SK-N-SH treated with all-trans-retinoic acid at 6 μM for 48 hours (cell line): ENCODE results near the gene AIRE.

Source experiments
- ARNTL ChIP-seq: fragments of 450-650 bp; formaldehyde crosslinking; IDR thresholded peaks from 2 replicates; pipeline ENCODE4 v1.5.0; 2020; ENCODE audit warnings: low read depth, mild to moderate bottlenecking, moderate library complexity, borderline replicate concordance
- ISL1 ChIP-seq: fragments of 250-450 bp; sonication (Bioruptor Pico); IDR thresholded peaks from 2 replicates; pipeline ENCODE4 v2.1.2; 2022; ENCODE audit warnings: mild to moderate bottlenecking, moderate library complexity
- ZFP3 ChIP-seq: fragments of 250-450 bp; sonication (Bioruptor Pico); IDR thresholded peaks from 2 replicates; pipeline ENCODE4 v1.5.0; 2020; ENCODE audit warnings: mild to moderate bottlenecking, moderate library complexity
- TF ChIP-seq, protein P1 (sequence below): fragments of 250-450 bp; sonication (Bioruptor Pico); IDR thresholded peaks from 2 replicates; pipeline ENCODE4 v1.5.1; 2021; ENCODE audit warnings: mild to moderate bottlenecking, moderate library complexity
- TF ChIP-seq, protein P2 (sequence below): fragments of 250-450 bp; sonication (Bioruptor Pico); IDR thresholded peaks from 2 replicates; pipeline ENCODE4 v1.8.0; 2020; ENCODE audit warnings: mild to moderate bottlenecking, moderate library complexity, borderline replicate concordance

DNA sequence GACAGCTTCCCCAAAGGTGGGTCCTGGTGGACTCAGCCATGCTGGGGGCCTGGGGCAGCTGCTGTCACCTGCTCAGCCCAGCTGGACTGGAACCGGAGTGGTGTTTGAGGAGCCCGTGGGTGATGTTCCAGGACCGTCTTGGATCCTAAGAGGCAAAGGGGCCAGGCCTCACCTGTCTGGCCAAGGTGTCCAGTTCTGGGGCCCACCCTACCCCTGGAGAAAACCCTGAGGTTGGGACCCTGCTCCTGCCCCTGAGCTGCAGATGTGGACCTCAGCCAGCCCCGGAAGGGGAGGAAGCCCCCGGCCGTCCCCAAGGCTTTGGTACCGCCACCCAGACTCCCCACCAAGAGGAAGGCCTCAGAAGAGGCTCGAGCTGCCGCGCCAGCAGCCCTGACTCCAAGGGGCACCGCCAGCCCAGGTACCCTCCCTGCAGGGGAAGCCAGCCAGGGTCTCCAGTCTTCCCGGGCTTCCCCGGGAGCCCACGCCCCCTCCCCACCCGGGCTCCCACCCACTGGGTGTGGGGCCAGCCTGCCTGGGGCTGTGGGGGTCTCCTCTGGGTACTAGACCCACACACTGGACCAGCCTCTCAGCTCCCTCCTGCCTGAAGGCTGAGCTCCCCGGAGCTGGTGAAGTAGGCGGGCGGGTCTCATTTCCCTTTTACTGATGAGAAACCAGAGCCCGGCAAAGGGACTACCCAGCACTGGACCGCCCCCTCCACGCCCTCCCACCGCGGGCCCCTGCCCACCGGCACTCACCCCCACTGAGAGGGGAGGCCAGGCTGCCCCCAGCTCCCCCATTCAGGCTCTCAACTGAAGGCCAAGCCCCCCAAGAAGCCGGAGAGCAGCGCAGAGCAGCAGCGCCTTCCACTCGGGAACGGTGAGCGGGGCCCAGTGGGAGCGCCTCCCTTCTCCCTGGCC lies 1.3 kb downstream of the AIRE start:
- TF ChIP-seq, protein P1, sequence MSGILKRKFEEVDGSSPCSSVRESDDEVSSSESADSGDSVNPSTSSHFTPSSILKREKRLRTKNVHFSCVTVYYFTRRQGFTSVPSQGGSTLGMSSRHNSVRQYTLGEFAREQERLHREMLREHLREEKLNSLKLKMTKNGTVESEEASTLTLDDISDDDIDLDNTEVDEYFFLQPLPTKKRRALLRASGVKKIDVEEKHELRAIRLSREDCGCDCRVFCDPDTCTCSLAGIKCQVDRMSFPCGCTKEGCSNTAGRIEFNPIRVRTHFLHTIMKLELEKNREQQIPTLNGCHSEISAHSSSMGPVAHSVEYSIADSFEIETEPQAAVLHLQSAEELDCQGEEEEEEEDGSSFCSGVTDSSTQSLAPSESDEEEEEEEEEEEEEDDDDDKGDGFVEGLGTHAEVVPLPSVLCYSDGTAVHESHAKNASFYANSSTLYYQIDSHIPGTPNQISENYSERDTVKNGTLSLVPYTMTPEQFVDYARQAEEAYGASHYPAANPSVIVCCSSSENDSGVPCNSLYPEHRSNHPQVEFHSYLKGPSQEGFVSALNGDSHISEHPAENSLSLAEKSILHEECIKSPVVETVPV (CRISPR knock-in tag): no peak
- TF ChIP-seq ISL1 (CRISPR knock-in tag) (no peak), ARNTL (CRISPR knock-in tag) (no peak), ZFP3 (CRISPR knock-in tag) (no peak)
- TF ChIP-seq, protein P2, sequence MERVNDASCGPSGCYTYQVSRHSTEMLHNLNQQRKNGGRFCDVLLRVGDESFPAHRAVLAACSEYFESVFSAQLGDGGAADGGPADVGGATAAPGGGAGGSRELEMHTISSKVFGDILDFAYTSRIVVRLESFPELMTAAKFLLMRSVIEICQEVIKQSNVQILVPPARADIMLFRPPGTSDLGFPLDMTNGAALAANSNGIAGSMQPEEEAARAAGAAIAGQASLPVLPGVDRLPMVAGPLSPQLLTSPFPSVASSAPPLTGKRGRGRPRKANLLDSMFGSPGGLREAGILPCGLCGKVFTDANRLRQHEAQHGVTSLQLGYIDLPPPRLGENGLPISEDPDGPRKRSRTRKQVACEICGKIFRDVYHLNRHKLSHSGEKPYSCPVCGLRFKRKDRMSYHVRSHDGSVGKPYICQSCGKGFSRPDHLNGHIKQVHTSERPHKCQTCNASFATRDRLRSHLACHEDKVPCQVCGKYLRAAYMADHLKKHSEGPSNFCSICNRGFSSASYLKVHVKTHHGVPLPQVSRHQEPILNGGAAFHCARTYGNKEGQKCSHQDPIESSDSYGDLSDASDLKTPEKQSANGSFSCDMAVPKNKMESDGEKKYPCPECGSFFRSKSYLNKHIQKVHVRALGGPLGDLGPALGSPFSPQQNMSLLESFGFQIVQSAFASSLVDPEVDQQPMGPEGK (CRISPR knock-in tag): no peak
